ENCODE measurements around the gene PTGES2.

DNA sequence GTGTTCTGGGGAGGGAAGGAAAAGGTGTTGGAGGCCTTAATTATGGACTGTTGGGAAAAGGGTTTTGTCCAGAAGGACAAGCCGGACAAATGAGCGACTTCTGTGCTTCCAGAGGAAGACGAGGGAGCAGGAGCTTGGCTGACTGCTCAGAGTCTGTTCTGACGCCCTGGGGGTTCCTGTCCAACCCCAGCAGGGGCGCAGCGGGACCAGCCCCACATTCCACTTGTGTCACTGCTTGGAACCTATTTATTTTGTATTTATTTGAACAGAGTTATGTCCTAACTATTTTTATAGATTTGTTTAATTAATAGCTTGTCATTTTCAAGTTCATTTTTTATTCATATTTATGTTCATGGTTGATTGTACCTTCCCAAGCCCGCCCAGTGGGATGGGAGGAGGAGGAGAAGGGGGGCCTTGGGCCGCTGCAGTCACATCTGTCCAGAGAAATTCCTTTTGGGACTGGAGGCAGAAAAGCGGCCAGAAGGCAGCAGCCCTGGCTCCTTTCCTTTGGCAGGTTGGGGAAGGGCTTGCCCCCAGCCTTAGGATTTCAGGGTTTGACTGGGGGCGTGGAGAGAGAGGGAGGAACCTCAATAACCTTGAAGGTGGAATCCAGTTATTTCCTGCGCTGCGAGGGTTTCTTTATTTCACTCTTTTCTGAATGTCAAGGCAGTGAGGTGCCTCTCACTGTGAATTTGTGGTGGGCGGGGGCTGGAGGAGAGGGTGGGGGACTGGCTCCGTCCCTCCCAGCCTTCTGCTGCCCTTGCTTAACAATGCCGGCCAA is 19.1 kb downstream of the PTGES2 start:
- TF ChIP-seq ZXDC (CRISPR knock-in tag; IDR thresholded peaks at IDR 0.05) = no peak
- no peak for TF ChIP-seq ASH2L (IDR thresholded peaks at IDR 0.05; ENCODE audit: insufficient read length, low read depth, low read length)
- no peak for TF ChIP-seq HNF4G (IDR thresholded peaks at IDR 0.05; ENCODE audit: borderline replicate concordance, low read depth, low read length)
- no peak for TF ChIP-seq HNF4G (CRISPR knock-in tag; IDR thresholded peaks at IDR 0.05; ENCODE audit: borderline replicate concordance, low read depth)
- TF ChIP-seq CHD4 (IDR thresholded peaks at IDR 0.05; ENCODE audit: borderline replicate concordance, low read length) = no peak
- no peak for TF ChIP-seq PHF21A (CRISPR knock-in tag; IDR thresholded peaks at IDR 0.05)
